NCI-H1694 (cell line): ENCODE results near the gene TEX29.

Source experiments
- DNase-seq: peaks from one replicate; lab custom pipeline; 2025; lab: John Stamatoyannopoulos, UW

TEX29 gene

DNA sequence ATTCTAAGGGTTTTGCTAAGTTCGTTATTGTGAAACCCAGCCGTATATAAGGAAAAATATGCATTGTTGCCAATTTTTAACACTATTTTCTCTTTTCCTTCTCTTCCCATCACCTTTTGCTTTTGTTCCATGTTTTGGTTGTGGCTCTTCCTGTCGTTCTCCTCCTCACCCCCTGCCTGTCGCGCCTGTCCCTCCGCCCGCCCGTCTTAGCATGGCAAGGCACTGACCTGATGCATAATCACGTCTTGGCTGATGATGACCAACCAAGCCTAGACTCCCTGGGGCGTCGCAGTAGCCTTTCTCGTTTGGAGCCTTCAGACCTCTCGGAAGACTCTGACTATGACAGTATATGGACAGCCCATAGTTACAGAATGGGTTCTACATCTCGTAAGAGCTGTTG lies 28.5 kb upstream of the TEX29 start:
- DNase-seq, result no peak

DNA sequence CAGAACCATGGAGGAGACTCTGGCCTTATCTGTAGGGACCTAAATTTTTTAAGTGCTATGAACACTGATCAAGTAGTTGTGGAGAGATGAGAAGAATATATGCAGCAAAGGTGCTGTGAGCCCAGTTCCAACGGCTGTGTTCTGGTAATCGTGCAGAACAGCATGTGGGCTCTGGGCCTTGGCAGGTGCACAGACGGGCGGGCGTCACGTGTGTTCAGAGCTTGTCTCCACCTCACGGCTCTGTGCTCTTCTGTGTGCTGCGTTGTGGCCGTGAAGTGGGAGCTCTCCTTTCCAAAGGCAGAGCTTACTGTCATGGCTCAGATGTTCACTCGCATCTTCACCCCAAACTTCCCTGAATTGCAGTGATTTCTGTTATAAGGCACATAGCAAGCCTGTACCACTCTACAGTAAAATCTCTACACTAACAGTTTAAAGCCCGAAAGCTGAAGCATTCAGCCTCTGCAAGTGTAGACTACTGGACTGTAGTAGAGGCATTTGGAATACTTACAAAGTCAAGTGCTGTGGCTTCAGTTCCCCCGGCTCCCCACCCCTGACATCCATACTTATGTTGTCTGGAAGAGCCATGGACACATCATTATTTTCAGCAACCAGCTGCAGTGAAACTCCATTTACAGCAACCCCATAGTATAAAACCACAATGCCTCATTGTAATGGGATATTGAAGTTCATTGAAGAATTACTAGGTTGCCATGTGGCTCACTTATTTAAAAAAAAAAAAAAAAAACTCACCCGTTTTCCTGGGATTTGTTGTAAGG lies 27.5 kb upstream of the TEX29 start:
- no peak for DNase-seq

DNA sequence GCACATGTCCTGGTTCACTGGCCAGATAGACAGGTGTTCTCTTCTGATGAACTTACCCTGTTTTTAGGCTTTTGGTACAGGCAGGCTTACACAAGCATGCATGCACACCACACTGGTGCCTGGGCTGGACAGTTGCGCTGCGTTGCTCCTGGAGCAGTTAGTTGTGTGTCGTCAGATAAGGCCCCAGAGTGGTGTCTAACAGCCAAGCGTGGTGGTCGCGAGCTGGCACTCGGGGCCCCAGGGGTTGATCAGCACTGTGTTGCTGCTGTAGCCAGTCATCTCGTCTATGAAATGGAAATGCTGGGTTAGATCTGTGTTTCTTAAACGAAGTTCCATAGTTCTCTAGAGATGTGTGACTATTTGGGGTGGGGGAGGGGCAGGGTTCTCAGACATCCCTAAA lies 24.6 kb upstream of the TEX29 start:
- DNase-seq, result no peak

DNA sequence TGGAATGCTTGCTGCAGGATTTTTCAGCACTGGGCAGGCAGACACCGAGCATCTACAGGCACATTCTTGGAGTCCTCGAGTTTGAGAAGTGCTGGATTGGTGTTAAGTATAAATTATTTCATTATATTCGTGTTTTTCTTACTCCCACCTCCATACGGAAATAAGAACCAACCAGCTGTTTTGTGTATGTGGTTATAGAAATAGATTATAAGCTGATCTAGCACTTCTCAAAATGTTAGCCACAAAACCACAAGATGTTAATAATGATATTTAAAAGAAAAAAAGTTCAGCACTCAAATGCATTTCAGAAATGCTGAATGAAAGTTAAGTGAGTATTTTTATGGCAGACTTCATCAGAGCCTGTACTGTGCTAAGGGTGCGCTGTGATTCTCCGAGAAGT lies 24.0 kb upstream of the TEX29 start:
- DNase-seq, result no peak

DNA sequence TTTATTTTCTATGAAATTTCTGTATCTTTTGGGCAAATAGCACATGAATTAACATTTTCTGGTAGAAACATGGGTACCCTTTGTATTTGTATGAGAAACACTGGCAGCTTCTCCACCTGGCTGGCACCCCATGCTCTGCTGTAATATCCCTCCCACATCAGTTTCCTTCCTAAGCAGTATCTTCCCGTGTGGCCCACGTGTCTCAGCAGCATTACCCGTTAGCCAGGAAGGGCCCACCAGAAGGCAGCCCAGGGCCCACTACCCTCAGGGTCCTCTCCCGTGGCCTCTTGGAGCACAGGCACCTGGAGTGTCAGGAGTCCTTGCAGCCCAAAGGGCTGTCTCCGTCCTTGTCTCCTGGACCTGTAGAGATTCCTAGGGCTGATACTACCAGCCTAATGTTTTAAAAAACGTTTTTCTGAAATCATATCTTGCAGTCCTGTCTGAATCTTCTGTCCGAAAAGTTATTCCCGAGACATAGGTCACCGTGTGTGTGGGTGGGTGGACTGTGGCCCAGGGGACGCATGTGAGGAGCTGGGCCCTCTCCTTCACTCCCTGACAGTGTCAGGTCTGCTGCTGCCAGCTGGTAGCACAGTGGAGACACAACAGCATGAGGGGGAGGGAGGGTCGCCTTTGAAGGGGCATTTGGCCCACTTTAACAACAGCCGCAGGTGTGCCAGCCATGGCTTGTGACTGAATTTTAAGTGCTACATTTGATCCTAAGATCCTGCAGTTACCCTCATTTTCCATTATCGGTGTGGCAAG lies 22.0 kb upstream of the TEX29 start:
- DNase-seq, result no peak

DNA sequence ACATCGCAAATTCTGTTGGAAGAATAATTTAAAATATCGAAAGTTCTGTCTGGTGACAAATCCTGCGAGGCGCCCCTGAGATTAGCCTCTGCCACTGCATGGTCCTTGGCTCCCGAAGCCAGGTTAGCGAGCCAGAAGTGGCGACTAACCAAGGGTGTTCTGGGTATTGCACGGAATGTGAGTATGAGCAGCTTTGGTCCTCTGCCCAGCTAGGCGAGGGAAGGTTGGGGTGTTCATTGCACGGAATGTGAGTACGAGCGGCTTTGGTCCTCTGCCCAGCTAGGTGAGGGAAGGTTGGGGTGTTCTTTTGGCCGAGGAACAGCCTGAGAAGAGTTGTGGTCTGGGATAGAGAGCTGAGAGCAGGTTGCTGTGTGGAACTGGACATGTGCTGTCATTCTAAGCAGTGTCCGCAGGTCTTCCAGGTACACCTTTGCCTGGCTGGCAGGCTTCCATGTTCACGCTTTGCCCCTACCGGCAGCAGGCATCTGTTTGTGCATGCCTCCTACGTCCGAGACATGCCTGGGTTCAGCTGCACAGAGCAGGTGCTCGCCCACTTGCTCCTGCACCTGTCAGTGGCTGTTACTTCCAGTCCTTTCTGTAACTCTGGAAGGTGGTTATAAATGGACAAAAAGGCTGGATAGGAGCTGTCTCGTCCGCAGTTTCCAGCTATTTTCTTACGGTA lies 18.3 kb upstream of the TEX29 start:
- DNase-seq, result no peak

DNA sequence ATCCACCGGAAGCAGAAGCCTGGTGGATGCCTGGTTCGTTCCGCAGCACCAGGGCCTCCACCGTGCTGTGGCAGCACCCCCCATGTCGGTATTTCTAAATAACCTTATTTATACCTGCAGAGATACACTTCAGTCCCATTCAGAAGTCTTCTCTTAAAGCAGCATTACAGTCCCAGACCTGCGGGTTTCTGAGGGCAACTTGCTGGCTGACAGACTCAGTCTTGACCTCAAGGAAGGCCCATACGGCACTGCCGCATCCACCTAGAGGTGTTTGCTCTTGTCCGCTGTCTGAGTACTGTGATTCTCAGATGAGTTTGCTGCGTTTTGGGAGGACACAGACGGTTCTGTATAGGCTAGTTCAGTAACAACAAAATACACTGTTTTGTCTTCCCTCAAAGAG lies 16.9 kb upstream of the TEX29 start:
- no peak for DNase-seq

DNA sequence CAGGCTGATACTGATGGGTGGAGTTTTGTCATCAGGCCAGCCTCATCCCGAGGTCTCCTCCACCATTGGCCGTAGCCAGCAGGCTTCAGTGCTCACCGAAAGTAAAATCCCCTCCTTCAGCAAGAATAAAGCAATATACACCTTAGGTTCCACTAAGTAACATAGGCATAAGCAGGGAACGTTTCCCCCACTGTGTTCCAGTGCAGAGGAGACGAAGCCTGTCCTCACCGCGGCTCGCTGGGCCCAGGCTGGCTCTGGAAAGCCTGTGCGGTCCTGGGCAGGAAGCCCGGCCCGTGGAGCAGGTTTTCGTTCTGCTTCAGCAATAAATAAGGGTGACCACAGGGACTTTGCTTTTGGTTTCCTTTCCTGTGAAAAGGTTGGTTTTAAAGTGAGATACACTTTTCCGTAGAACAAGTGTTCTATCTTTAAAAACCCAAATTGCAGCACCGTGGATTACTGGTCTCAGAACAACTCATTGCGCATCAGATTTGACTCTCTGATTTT lies 16.3 kb upstream of the TEX29 start:
- DNase-seq, result no peak

DNA sequence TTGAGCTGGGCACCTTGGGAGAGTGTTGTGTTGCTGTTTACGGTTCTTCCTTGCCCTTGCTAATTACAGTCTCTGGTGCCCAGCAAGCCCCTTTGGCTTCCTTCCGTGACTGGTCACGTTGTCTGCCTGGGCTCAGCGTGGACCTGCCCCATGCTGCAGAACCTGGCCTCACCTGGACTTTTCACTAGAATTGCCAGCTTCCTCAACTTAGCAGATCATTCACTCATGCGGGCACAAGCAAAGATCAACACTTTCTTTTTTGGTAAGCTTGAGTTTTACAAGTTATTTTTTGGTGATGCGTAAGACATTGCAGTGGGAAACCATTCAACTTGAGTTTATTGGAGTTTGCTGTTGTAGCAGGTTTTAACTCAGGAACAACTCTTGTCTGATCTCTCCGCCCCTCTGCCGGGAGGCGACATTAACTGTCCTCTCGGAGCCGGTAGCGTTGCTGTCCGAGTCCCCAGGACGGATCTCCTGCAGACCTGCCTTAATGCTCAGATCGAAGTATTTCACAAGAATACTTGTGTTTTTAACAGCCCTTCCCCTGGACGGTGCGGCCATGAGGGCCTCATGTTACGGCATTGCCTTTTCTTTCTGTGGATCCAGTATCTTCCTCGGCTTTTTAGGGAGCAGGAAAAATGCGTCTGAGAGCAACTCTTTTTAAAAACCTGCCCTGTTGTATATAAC lies 15.7 kb upstream of the TEX29 start:
- no peak for DNase-seq

DNA sequence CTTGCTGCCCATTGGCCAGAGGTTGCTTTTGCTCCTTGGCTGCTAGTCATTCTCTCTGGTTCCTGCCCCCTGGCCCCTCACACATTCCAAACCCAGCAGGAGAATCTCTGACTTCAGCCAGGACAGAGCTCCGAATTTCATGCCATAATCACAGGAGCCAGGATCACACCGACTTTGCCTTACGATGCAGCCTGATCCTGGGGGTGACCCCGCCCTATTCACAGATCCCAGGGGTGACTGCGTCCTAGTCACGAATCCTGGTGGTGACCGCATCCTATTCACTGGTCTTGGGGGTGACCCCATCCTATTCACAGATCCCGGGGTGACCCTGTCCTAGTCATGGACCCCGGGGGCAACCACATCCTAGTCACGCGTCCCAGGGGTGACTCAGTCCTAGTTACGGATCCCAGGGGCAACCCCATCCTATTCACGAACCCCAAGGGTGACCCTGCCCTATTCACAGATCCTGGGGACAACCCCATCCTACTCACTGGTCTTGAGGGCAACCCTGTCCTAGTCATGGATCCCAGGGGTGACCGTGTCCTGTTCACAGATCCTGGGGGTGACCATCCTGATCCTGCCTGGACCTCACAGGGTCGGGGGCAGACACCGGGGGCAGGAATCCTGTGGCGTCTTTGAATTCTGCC lies 7.4 kb upstream of the TEX29 start:
- no peak for DNase-seq

DNA sequence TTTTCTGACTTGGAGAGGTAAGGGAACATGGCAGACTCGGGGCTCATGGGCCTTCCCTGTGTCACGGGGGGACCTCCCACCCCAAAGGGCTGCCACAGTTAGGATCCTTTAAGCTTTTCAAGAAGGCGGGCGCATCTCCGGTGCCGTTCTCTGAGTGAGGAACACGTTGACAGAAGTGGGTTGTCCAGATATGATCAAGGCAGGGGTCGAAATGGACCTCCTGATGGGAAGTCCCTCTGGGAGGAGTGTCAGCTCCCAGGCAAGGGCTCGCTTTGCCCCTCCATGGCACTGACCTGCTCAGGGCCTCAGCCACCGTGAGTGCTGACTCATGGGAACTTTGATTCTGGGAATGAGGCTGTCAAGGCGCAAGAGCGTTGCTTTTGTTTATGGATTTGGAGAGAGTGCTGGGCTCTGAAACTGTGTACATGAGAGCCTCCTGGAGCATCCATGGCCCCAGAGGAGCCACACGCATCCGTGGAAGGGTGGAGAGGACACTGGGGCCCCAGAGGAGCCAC lies 6.5 kb upstream of the TEX29 start:
- DNase-seq, result no peak

DNA sequence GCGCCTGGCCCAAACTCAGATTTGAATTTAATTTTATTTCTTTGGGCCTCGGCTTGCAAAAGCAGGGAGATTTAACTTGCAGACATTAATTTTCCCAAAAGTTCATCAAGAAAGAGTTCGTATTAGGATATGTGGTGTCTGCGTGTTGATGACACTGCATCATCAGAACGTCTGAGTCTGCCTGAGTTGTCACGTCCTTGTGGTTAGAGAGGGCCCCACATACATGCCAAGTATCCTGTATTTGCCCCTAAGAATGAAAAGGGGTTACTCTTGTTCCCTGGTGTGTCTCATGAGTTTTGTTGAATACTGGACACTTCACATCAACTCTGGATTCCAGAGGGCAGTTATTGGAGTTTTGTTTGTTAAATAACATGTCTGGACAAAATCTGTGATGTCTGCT lies 5.6 kb upstream of the TEX29 start:
- DNase-seq, result no peak

DNA sequence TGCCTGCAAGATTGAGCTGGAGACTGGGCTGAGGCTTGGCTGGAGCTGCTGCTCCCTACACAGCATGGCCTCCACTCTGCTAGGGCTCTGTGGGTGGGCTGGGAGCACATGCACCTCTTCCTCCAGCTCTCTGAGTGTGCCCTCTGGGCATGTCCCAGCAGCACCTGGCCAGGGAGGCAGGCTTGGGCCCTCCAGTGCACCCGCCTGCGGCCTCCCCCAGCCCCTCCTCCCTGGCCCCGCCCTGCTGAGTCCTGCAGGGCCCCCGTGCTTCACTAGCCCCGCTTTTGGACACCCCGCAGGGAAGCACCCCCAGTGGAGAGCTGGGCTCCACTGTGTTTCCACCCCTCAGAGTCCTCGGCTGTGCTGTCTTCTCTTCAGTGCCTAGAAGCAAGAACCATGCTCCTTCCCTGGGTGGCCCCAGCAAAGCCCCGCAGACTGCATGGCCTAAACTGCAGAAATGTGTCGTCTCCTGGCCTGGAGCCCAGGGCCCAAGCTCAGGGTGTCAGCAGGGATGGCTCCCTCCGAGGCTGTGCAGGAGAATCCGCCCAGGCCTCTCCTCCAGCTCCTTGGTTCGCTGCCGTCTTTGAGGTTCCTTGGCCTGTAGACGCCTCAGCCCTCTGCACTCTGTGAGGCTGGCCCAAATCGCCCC lies 5.0 kb upstream of the TEX29 start:
- DNase-seq, result no peak

DNA sequence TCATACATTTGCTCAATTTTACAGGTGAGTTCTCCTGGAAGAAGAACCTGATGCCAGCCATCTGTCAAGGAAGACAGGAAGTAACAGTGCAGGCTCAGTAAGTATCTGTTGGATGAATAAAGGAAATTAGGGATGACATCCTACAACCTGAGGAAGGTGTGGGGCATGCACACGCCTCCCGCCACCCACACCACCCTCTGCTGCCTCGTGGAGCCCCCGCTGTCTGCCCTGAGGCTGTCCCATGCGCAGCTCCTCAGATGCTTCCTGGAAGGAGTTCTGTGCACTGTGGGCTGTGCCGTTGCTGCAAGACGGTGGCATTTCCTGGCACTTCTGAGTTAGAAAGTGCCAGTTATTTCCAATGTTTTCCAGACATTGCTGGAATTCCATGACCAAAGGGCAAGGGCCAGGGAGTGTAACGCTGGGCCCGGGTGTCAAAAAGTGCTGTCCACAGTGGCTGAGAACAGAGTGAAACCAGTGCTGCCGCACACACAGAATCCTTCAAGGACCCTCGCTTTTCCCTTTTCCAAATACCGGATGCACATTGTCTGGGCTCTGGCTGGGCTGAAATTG lies 4.2 kb upstream of the TEX29 start:
- DNase-seq, result no peak

DNA sequence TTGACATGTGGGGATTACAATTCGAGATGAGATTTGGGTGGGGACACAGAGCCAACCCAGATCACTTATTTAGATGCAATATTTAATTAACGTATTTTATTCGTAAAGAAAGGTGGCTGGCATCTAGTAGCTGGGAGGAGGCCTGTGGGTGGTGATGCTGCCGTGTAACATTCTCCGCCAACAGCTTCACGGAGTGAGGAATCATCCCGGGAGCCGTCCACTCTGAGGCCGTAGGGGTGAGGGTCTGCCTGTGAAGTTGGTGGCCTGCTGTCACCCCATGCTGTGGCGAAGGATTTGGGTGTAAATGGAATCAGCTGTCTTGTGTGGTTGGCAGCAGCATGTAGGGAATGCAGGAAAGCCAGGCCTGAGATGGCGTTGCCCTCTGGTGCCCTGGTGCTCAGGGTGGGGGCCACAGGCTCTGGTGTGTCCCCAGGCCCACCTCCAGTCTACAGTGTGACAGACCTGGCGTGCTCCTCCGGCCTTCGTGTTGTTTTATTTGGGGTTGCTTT lies 3.3 kb upstream of the TEX29 start:
- no peak for DNase-seq

DNA sequence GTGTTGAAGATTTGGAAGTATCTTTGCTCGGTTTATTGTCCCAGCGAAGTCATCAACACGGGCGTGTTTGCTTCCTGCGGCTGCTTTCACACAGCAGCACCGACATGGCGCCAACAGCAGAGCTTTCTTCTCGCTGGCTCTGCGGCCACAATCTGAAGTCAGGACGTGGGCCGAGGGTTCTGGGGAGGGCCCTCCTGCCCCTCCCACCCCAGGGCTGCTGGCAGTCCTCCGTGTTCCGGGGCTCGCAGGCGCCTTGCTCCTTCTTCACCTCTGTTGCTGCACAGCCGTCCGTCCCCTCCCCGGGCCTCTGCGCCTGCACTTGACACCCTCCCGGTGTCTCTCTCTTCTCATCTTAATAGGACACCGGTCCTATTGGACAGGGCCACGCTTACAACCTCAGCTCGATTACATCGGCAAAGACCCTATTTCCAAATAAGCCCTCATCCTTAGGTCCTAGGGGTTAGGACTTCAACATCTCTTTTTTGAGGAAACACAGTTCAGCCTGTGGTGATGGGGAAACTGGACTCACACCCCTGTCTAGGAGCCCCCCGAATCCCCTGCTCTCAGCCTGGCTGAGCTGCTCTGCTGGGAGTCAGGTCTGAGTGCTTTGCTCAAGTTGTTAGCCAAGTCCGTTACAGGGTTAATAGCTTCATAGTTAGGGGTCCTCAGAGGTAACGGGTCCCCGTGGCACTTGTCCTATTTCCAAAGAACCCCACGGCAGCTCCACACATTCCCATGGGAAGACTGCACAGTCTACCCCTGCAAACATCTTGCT lies 2.7 kb upstream of the TEX29 start:
- no peak for DNase-seq

DNA sequence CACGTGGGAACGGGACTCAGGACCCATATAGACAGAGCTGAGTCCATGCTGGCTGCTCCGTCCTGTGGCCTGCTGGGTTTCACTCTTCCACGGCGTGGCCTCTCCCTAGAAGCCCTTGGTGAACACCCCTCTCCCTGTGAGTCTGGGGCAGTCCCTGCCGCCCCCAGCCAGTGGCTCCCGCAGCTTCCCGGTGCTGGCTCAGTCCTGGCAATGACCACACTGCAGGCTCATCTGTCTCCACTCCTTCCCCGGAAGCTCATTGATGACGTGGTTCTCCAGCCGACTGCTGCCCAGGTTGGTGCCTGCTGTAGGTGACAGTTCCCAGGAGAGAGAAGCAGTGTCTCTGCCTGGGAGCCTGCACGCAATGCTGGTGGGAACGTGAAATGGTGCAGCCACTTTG lies 2.1 kb upstream of the TEX29 start:
- DNase-seq, result no peak

DNA sequence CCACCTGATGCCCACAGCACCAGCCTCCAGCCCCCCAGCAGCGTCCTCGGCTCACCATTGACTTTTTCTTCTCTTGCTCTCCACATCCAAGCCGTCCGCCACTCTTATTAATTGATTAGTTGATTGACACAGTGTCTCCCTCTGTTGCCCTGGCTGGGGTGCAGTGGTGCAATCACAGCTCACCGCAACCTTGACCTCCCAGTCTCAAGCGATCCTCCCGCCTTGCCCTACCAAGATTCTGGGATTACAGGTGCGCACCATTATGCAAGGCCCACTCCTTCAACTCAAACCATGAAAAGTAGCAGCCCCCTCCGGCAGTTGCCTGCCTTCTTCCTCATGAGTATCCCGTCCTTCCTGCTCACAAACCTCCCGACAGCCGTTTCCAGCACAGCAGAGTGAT lies 921 bp upstream of the TEX29 start:
- DNase-seq, result no peak

DNA sequence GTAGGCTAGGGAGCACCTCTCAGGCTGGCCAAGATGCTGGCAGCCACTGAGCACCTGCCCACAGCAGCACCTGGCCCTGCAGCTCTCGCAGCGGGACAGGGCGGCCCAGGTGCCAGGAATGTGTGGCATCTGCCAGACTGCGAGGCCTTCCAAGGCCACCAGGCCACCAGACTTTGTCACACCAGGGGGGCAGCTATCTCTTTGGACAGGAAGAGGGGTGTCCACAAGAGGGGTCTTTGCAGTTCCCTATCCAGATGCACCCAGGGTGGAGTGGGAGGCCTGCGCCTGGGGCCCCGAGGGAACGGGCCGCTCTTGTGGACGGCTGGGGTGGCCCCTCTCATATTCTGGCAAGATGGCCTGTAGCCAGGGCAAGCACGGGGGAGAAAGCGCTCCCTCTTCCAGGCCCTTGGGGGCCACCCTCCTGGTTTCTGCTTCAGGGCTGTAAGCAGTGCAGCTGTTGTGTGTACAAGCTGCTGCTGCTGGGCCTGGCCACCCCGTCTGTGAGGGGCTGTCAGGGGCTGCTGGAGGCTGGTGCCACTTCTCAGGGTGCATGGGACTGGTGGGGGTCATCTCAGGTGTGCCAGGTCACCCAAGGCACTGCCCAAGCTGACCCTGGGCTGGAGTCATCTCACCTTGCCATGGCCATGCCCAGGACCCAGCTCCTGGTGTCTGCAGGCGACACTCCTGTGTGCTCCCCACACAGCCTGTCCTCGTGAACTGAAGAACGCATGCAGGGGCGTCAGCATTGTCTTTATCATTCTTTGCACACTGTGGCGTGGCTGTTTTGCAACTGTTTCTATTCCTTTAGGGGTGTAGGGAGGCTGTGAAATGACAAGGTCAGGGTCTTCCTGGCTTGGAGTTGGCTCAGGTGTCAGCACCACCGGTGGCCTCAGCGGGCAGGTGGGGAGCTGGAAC lies 1.8 kb downstream of the TEX29 start:
- DNase-seq, result no peak
